ENCODE data around the gene ITPKB.
A peak's percentile ranks its signal among the peaks of the same experiment; 100 is the strongest.

ITPKB gene

DNA sequence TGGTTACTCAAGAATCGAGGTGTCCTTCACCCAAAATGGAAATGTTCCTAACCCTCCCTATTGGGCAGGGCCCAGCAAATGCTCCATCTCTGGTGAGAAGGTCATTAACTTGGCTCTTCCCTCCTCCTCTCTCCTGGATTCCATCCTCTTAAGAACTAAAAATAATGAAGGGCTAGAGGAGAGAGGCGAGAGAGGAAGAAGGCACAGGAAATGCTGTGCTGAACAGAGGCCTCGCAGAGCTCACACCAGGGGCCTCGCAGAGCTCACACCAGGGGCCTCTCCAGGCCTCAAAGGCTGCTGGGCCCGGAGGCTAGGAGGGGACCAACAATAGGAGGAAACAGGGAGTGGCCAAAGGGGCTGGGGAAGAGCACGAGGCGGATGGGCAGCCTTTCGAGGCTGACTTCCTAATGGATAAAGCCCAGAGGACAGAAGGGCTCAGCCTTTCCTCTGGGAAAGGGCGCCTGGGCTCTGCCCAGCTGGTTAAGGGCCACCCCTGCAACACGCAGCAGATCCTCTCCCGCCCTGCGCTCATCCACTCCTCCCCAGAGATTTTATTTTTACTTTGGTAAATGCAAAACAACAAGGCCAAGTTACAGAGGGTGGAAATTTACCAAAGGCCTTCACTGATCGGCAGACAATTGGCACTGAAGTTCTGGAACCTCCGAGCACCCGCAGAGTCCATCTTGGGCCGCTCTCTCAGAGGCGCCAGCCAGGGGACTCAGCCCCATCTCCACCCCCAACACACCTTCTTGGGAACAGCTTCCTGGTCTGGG, 78.5 kb downstream of the ITPKB start:
- no peak for DNase-seq (ENCODE audit: low read depth)
- in situ Hi-C loops (cut with HindIII; ENCODE audit: low sequenced_read_pairs): no loop called here
- H3K4me3 ChIP-seq (ENCODE audit: low read depth, low read length): no peak overlapping the region
- TF ChIP-seq, protein P1, sequence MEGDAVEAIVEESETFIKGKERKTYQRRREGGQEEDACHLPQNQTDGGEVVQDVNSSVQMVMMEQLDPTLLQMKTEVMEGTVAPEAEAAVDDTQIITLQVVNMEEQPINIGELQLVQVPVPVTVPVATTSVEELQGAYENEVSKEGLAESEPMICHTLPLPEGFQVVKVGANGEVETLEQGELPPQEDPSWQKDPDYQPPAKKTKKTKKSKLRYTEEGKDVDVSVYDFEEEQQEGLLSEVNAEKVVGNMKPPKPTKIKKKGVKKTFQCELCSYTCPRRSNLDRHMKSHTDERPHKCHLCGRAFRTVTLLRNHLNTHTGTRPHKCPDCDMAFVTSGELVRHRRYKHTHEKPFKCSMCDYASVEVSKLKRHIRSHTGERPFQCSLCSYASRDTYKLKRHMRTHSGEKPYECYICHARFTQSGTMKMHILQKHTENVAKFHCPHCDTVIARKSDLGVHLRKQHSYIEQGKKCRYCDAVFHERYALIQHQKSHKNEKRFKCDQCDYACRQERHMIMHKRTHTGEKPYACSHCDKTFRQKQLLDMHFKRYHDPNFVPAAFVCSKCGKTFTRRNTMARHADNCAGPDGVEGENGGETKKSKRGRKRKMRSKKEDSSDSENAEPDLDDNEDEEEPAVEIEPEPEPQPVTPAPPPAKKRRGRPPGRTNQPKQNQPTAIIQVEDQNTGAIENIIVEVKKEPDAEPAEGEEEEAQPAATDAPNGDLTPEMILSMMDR (IDR thresholded peaks at IDR 0.05; ENCODE audit: low read depth, low read length, missing control alignments): no peak

DNA sequence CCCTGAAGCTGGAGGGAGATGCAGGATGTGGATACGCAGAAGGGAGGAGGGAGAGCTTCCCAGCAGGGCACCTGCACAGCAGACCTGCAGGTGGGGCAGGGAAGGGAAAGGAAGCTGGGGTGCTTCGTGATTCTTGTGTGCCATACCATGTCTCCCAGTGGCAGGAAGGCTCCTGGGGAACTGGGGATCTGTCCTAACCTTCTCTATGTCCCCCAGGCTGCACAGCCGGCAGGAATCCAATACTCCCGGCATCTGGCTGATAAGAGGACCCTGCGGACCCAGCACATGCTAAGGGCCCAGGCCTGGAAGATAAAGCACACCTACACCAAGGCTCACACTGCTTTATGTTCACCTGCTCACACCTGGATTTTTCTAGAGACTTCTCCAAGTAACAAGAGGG, 79.4 kb downstream of the ITPKB start:
- TF ChIP-seq, protein P1 (IDR thresholded peaks at IDR 0.05; ENCODE audit: low read depth, low read length, missing control alignments): no peak
- in situ Hi-C loops (cut with HindIII; ENCODE audit: low sequenced_read_pairs): no loop called here
- DNase-seq (ENCODE audit: low read depth): no peak
- no peak overlapping the region for H3K4me3 ChIP-seq (ENCODE audit: low read depth, low read length)

DNA sequence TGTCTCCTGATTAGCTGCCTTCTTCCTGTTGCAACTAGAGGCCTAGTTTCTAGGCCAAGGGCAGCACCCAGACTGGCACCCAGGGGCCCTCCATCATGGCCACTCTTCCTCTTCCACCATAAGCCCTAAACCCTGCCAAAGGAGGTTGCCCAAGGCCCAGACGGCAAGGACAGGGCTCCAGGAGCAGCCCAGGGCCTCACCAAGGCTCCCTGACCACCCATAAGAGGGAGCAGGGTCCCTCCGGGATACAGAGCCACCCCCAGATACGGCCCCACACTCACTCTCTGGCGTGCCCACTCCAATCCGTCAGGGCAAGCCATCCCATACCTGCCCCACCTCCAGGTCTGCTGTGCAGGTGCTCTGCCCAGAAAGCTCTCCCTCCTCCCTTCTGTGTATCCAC, 79.9 kb downstream of the ITPKB start:
- in situ Hi-C loops (cut with HindIII; ENCODE audit: low sequenced_read_pairs): no loop called here
- no peak overlapping the region for H3K4me3 ChIP-seq (ENCODE audit: low read depth, low read length)
- TF ChIP-seq, protein P1 (IDR thresholded peaks at IDR 0.05; ENCODE audit: low read depth, low read length, missing control alignments): no peak
- DNase-seq (ENCODE audit: low read depth): no peak

DNA sequence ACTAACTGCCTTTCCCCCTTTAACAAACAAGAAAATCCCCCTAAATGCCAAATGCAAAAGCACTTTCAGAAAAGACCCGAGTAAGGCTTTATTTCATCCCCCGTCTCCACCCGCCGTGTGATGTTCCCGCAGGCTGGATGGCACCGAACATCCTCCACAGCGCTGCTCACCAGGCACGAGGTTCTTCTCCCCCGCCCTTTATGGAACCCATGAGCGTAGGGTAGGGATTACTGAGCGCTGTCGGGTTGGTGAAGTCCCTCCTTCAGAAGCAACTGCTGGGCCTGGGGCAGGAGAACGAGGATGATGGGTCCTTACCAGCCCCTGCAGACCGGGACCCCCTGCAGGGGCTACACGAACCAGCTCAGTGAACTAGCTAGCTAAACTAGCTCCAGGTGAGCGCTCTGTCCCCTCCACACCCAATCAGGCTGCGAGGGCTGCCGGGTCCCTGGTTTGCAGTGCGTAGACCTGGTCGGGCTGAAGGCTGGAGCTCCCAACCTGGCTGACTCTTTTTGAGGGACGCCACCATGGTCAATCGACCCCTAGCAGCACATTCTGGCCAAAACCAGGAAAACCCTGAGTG, 80.4 kb downstream of the ITPKB start:
- H3K4me3 ChIP-seq (ENCODE audit: low read depth, low read length): no peak overlapping the region
- DNase-seq (ENCODE audit: low read depth): no peak
- TF ChIP-seq, protein P1 (IDR thresholded peaks at IDR 0.05; ENCODE audit: low read depth, low read length, missing control alignments): no peak
- in situ Hi-C loops (cut with HindIII; ENCODE audit: low sequenced_read_pairs): no loop called here

DNA sequence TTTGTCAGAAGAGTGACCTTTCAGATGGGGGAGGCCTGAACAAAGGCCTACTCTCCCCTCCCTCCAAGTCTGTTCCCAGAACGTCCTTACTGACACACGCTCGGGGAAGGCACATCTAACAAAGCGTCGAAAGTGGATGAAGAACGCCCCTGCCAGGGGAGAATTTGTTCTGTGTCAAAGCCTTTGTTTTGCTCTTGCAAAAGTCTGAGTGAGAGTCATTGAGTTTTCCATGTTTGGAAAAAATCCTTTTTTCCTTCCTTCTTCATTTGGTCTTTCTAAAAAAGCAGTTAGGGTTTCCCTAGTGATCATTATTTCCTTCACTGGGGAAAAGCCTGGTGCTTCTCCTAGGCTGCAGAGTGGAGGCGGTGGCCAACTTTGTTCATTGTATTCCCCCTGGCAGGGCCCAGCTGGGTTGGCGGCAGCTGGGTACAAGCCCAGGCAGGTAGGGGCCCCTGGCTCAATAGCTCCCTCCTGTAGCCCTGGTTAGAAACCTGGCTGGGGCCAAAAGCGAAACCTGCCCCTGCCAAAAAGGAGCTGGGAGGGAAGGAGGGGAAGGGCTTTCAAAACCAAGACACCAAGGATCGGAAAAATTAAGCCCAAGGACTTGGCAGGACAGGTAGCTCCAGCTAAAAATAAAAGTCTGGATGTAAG, 81.1 kb downstream of the ITPKB start:
- TF ChIP-seq, protein P1 (IDR thresholded peaks at IDR 0.05; ENCODE audit: low read depth, low read length, missing control alignments): no peak
- DNase-seq (ENCODE audit: low read depth): no peak
- H3K4me3 ChIP-seq (ENCODE audit: low read depth, low read length): no peak overlapping the region
- in situ Hi-C loops (cut with HindIII; ENCODE audit: low sequenced_read_pairs): no loop called here

DNA sequence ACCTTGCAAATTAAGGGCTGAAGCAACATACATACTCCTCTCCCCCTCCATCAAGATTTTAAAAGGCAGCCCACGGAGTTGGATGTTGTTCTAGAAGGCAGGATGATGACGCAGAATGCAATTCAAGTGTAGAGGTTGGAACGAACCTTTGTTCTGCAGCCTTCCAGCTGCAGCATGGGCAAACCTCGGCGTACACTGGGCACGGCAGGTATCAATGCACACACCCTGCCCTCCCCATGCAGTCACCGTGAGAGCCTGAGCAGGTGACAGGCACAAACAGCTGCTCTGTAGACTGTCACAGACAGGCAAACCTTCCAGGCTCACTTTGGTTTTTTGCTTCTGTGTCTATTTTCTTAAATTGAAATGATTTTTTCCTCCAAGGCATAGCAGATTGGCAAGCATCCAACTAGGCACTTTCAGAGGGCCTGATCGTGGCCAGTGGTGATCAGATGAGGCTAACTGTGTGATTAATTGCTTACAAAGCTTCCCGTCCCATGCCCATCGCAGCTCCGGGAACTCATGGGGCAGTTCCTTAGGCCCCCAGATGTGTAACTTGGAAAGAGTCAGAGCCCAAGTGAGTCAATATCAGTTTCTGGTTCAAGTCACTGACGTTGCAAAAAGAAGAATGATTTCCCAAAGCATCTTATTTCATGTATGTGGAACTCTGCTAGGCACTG, 82.3 kb downstream of the ITPKB start:
- in situ Hi-C loops (cut with HindIII; ENCODE audit: low sequenced_read_pairs): no loop called here
- DNase-seq (ENCODE audit: low read depth): peak; percentile 67
- H3K4me3 ChIP-seq (ENCODE audit: low read depth, low read length): no peak overlapping the region
- TF ChIP-seq, protein P1 (IDR thresholded peaks at IDR 0.05; ENCODE audit: low read depth, low read length, missing control alignments): no peak
